GM23248 (cell line): ENCODE results near the gene USP31.

ENCODE experiments used
- EZH2 ChIP-seq: fragments of 200-600 bp; sonication (generic); IDR thresholded peaks from 2 replicates; pipeline ENCODE4 v1.6.1; 2018; ENCODE audit warnings: antibody characterized with exemption, mild to moderate bottlenecking; ENCODE audit not compliant: insufficient read depth, poor library complexity, severe bottlenecking
- EZH2phosphoT487 ChIP-seq: fragments of 200-600 bp; sonication (generic); IDR thresholded peaks from 2 replicates; pipeline ENCODE4 v1.6.1; 2018; ENCODE audit warnings: antibody characterized with exemption, moderate library complexity, mild to moderate bottlenecking, low read depth; ENCODE audit not compliant: insufficient read depth

GRCh38 chr16:23104032-23104955, 45.0 kb downstream of the USP31 start:
- no peak for TF ChIP-seq EZH2phosphoT487
- no peak for TF ChIP-seq EZH2
